ENCODE results near the gene MMEL1. TPM values are rescaled to one million over a fixed set of nuclear protein-coding genes. Genes with fewer than 3 reads are reported as not detected.
"Not testable (repeated sequence)": the region's sequence is repeated elsewhere in the genome, so short reads cannot be mapped to it uniquely, and the experiment has no call there.

The MMEL1 gene
- total RNA-seq (2014; rRNA removed) = not detected in 2 replicates
- polyA plus RNA-seq (2012) = not detected

- no peak for DNase-seq (ENCODE audit: low read depth)
Observed at GRCh38 chr1:2632561-2633361, at the start of gene MMEL1. TSS of gene MMEL1 (minus strand) at chr1:2633016. CDS start at chr1:2629484, 3,532 bp downstream.

GRCh38 chr1:2676726-2677125 is 43.9 kb upstream of the MMEL1 start:
- not testable (repeated sequence) for DNase-seq (ENCODE audit: low read depth)

GRCh38 chr1:2671656-2672055 is 38.8 kb upstream of the MMEL1 start:
- not testable (repeated sequence) for DNase-seq (ENCODE audit: low read depth)

- DNase-seq (ENCODE audit: low read depth) = not testable (repeated sequence)
Observed at GRCh38 chr1:2659806-2660205, 27.0 kb upstream of the MMEL1 start.

GRCh38 chr1:2657909-2658308 is 25.1 kb upstream of the MMEL1 start:
- DNase-seq (ENCODE audit: low read depth) = not testable (repeated sequence)

- not testable (repeated sequence) for DNase-seq (ENCODE audit: low read depth)
Observed at GRCh38 chr1:2657124-2657523, 24.3 kb upstream of the MMEL1 start.

- DNase-seq (ENCODE audit: low read depth) = not testable (repeated sequence)
Observed at GRCh38 chr1:2655598-2656434, 23.0 kb upstream of the MMEL1 start.

GRCh38 chr1:2654443-2654948 is 21.7 kb upstream of the MMEL1 start:
- DNase-seq (ENCODE audit: low read depth) = not testable (repeated sequence)

- DNase-seq (ENCODE audit: low read depth) = not testable (repeated sequence)
Observed at GRCh38 chr1:2653741-2654442, 21.1 kb upstream of the MMEL1 start.

- not testable (repeated sequence) for DNase-seq (ENCODE audit: low read depth)
Observed at GRCh38 chr1:2652926-2653571, 20.2 kb upstream of the MMEL1 start.

GRCh38 chr1:2652152-2652925 is 19.5 kb upstream of the MMEL1 start:
- DNase-seq (ENCODE audit: low read depth) = not testable (repeated sequence)

- DNase-seq (ENCODE audit: low read depth) = no peak
Observed at GRCh38 chr1:2650967-2651645, 18.3 kb upstream of the MMEL1 start.

- DNase-seq (ENCODE audit: low read depth) = peak; percentile 6
Observed at GRCh38 chr1:2646837-2647236, 14.0 kb upstream of the MMEL1 start.

GRCh38 chr1:2645776-2646175 is 13.0 kb upstream of the MMEL1 start:
- no peak for DNase-seq (ENCODE audit: low read depth)

GRCh38 chr1:2645143-2645542 is 12.3 kb upstream of the MMEL1 start:
- DNase-seq (ENCODE audit: low read depth) = no peak

- no peak for DNase-seq (ENCODE audit: low read depth)
Observed at GRCh38 chr1:2644591-2645101, 11.8 kb upstream of the MMEL1 start.

GRCh38 chr1:2644171-2644570 is 11.4 kb upstream of the MMEL1 start:
- DNase-seq (ENCODE audit: low read depth) = no peak

- no peak for DNase-seq (ENCODE audit: low read depth)
Observed at GRCh38 chr1:2643414-2644077, 10.7 kb upstream of the MMEL1 start.

All from LHCN-M2 (cell line).